Fibroblast of lung (primary cell): ENCODE results near the gene NDUFAF5. TPM values are rescaled to one million over a fixed set of nuclear protein-coding genes. Genes with fewer than 3 reads are reported as not detected.
A peak's percentile ranks its signal among the peaks of the same experiment; 100 is the strongest.

ENCODE experiments used
- DNase-seq, 2 donors: peaks; one replicate each; pipeline versions ENCODE4 v3.0.0 to v3.0.0-alpha.2; 2010; ENCODE audit warnings: low read depth in 2 of 2
- H2AFZ ChIP-seq: 2 replicates; pipeline ENCODE4 v1.5.1; 2012; ENCODE audit warnings: low read length, control low read depth, inconsistent platforms
- H3K27ac ChIP-seq: 2 replicates; pipeline ENCODE4 v1.5.1; 2011; ENCODE audit warnings: low read length, control low read depth; ENCODE audit not compliant: insufficient read depth
- H3K27me3 ChIP-seq: 2 replicates; pipeline ENCODE4 v1.5.1; 2011; ENCODE audit warnings: mild to moderate bottlenecking, low read length; ENCODE audit not compliant: control insufficient read depth, insufficient read depth
- H3K36me3 ChIP-seq: 2 replicates; pipeline ENCODE4 v1.5.1; 2011; ENCODE audit warnings: low read length; ENCODE audit not compliant: control insufficient read depth, insufficient read depth
- H3K4me1 ChIP-seq: 2 replicates; pipeline ENCODE4 v1.5.1; 2011; ENCODE audit warnings: low read length; ENCODE audit not compliant: control insufficient read depth, insufficient read depth; ENCODE audit errors: extremely low read depth
- H3K4me2 ChIP-seq: 2 replicates; pipeline ENCODE4 v1.5.1; 2011; ENCODE audit warnings: low read length, control low read depth; ENCODE audit not compliant: insufficient read depth; ENCODE audit errors: extremely low read depth
- H3K4me3 ChIP-seq, 4 experiments: fragments of 200-600 bp in 1 of 4; sonication (generic) in 1 of 4; replicated peaks in 1 of 4; 2 replicates each; pipeline ENCODE4 v1.5.1; 2011 to 2016; ENCODE audit warnings: low read length in 4 of 4, low read depth in 3 of 4, mild to moderate bottlenecking in 3 of 4, control low read depth in 2 of 4, inconsistent platforms in 1 of 4, mixed read lengths in 1 of 4; ENCODE audit not compliant: insufficient read depth in 1 of 4; ENCODE audit errors: control extremely low read depth in 1 of 4
- H3K79me2 ChIP-seq: 2 replicates; pipeline ENCODE4 v1.5.1; 2012; ENCODE audit warnings: mild to moderate bottlenecking, low read length, inconsistent platforms; ENCODE audit not compliant: control insufficient read depth, insufficient read depth
- H3K9ac ChIP-seq: 2 replicates; pipeline ENCODE4 v1.5.1; 2011; ENCODE audit warnings: mild to moderate bottlenecking, low read length, control low read depth; ENCODE audit not compliant: insufficient read depth
- H3K9me3 ChIP-seq: 2 replicates; pipeline ENCODE4 v1.5.1; 2012; ENCODE audit warnings: low read depth, low read length; ENCODE audit not compliant: control insufficient read depth, insufficient read depth
- H4K20me1 ChIP-seq: 2 replicates; pipeline ENCODE4 v1.5.1; 2011; ENCODE audit warnings: low read length; ENCODE audit not compliant: control insufficient read depth, insufficient read depth; ENCODE audit errors: extremely low read depth
- EZH2 ChIP-seq: IDR thresholded peaks from 2 replicates; pipeline ENCODE4 v1.5.1; 2012; ENCODE audit warnings: low read length, control low read depth, mild to moderate bottlenecking; ENCODE audit errors: missing control alignments
- polyA plus RNA-seq, 2 donors: library from polyadenylated mRNA; depleted of rRNA in 1 of 2; stranded (reverse) in 1 of 2; unstranded in 1 of 2; fragments of >200 nt; gene quantifications; 2 replicates each; pipeline ENCODE4 v1.2.1, GENCODE V29; 2011 to 2012; ENCODE audit warnings: missing spikeins in 1 of 2
- total RNA-seq: library from RNA; depleted of rRNA; stranded (reverse); fragments of >200 nt; gene quantifications from 2 replicates; pipeline ENCODE4 v1.2.1, GENCODE V29; 2014
- TF ChIP-seq, protein P1 (sequence below), 2 donors: IDR thresholded peaks in 1 of 2; conservative IDR thresholded peaks in 1 of 2; 1 replicate in 1 of 2; 2 replicates in 1 of 2; pipeline ENCODE4 v1.5.1; 2011 to 2012; ENCODE audit warnings: low read length in 2 of 2, control low read depth in 1 of 2, inconsistent platforms in 1 of 2, low read depth in 1 of 2, mild to moderate bottlenecking in 1 of 2

Gene NDUFAF5
- total and polyA plus RNA-seq, 2 donors (not counting 1 experiment from before 2014, with no cell fraction given): 12.7 to 17.3 TPM

DNA sequence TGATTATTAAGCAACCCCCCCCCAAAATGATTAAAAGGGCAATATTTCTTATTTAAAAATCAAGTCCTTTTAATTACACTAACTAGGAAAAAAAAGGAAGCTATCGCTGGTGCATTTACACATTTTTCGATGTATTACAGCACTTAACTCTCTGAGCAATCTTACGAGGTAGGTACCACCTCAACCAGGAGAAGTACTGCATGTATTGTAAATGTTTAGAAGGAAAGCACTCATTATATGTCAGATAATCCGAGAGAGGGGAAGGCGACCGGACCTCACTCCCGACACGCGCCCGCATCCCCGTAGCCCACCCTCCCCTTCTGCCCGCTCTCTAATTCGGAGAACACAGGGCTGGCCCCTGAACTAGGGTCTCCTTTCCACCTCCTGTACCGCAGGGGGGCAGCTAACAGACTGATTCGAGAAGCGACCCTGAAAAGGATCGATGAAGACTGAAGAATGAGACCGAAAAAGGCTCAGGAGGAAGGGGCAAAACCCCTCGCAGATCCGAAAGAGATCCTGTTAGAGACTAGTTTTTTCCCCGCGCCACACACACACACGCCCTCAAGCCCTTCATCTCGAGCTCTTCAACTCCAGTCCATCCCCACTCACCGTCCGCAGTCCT is 446 bp upstream of the NDUFAF5 start:
- H3K36me3 ChIP-seq: peaks cover 3% of the 10 kb centered on the region
- H3K4me3 ChIP-seq: peak overlapping the region; percentile 94 to 97 (median 96)
- no peak for TF ChIP-seq EZH2
- TF ChIP-seq, protein P1, sequence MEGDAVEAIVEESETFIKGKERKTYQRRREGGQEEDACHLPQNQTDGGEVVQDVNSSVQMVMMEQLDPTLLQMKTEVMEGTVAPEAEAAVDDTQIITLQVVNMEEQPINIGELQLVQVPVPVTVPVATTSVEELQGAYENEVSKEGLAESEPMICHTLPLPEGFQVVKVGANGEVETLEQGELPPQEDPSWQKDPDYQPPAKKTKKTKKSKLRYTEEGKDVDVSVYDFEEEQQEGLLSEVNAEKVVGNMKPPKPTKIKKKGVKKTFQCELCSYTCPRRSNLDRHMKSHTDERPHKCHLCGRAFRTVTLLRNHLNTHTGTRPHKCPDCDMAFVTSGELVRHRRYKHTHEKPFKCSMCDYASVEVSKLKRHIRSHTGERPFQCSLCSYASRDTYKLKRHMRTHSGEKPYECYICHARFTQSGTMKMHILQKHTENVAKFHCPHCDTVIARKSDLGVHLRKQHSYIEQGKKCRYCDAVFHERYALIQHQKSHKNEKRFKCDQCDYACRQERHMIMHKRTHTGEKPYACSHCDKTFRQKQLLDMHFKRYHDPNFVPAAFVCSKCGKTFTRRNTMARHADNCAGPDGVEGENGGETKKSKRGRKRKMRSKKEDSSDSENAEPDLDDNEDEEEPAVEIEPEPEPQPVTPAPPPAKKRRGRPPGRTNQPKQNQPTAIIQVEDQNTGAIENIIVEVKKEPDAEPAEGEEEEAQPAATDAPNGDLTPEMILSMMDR (conservative IDR thresholded peaks at IDR 0.05 in 1 of 2, IDR thresholded peaks at IDR 0.05 in 1 of 2; ENCODE audit: low read depth in 1 of 2, low read length in 2 of 2): no peak
- DNase-seq: no peak
- peak overlapping the region; percentile 85 for H3K27ac ChIP-seq
- peak overlapping the region; percentile 92 for H2AFZ ChIP-seq
- H3K4me2 ChIP-seq: peak overlapping the region; percentile 88
- H3K79me2 ChIP-seq: peaks cover 40% of the 10 kb centered on the region
- H3K27me3 ChIP-seq: no peaks in the 10 kb centered on the region
- peak overlapping the region; percentile 95 for H3K9ac ChIP-seq
- no peaks in the 10 kb centered on the region for H4K20me1 ChIP-seq
- no peaks in the 10 kb centered on the region for H3K9me3 ChIP-seq
- H3K4me1 ChIP-seq: peaks cover 4% of the 10 kb centered on the region

DNA sequence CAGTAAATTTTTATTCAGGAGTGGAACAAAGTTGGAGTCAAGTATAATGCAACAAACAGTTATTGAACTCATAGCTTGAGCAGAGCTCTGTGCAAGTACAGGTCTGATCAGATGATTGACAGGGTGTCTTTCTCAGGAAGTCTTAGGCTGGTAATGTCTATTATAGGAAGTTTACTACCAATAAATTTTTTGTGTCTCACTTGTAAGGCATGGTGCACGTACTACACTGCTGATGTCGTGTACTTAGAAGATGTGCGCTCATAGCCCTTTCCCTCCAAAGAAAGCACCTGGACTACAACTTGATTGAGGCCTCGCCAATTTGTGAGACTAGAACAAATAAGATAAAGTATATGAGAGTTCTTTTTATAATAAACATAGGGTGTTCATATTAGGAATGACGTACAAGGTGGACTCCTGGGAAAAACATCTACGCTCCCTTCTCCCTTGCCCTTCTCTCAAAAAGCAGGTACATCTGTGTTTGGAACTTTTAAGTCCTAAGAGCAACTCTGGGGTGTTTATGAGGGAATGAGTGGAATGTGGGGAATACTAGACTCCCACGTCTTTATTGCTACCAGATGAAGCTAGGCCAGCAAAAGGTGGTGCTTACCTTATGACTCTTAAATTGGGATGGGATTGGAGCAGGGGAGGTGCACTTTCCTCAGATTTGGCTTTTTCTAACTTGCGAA is 1.5 kb downstream of the NDUFAF5 start:
- DNase-seq: no peak
- Histone ChIP-seq H3K36me3 (peaks cover 4% of the 10 kb centered on the region), H3K79me2 (peaks cover 40% of the 10 kb centered on the region), H3K9me3 (no peaks in the 10 kb centered on the region), H4K20me1 (no peaks in the 10 kb centered on the region), H3K9ac (no peak overlapping the region), H3K4me2 (peak overlapping the region; percentile 96), H3K27ac (no peak overlapping the region), H3K4me3 (peak overlapping the region; percentile 94 to 97 (median 96)), H3K4me1 (peaks cover 4% of the 10 kb centered on the region), H2AFZ (no peak overlapping the region), H3K27me3 (no peaks in the 10 kb centered on the region)
- TF ChIP-seq EZH2: no peak
- TF ChIP-seq, protein P1 (conservative IDR thresholded peaks at IDR 0.05 in 1 of 2, IDR thresholded peaks at IDR 0.05 in 1 of 2; ENCODE audit: low read depth in 1 of 2, low read length in 2 of 2): no peak

DNA sequence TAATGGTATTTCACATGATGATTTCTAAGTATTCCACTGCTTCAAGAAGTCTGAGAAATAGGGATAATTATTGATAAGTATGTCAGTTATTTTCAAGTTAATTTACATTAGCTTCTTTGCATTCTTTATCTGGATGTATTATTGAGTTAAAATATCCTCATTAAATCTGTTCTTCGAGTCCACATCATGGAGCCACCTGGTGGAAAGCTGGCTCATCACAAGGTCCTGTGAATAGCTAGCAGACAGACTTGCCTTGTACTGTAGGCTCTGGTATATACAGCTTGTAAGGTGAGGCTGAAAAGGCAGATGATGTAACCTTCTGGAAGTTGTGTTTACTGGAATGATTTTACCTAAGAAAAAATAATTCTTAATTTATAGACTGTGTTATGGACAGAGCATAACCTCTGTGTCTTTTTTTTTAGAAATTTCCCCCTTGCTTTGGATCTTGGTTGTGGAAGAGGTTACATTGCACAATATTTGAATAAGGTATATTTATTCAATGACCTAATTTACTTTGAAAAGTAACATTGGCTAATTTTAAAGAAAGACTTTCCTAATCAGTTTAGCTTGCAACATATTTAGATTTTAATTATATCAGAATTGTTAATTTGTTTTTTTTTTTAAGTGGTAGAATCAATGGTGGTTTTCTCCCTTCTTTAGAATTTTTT is 3.5 kb downstream of the NDUFAF5 start:
- no peaks in the 10 kb centered on the region for H4K20me1 ChIP-seq
- H3K9ac ChIP-seq: no peak overlapping the region
- no peaks in the 10 kb centered on the region for H3K9me3 ChIP-seq
- H3K79me2 ChIP-seq: peaks cover 36% of the 10 kb centered on the region
- H3K4me2 ChIP-seq: no peak overlapping the region
- H3K4me1 ChIP-seq: peaks cover 4% of the 10 kb centered on the region
- H3K27me3 ChIP-seq: no peaks in the 10 kb centered on the region
- peak; percentile 63 to 73 for DNase-seq
- peaks cover 8% of the 10 kb centered on the region for H3K36me3 ChIP-seq
- H3K4me3 ChIP-seq: no peak overlapping the region
- TF ChIP-seq, protein P1 (conservative IDR thresholded peaks at IDR 0.05 in 1 of 2, IDR thresholded peaks at IDR 0.05 in 1 of 2; ENCODE audit: low read depth in 1 of 2, low read length in 2 of 2): peak; percentile 49 to 67
- no peak for TF ChIP-seq EZH2
- H2AFZ ChIP-seq: no peak overlapping the region
- H3K27ac ChIP-seq: no peak overlapping the region
